ENCODE data around the gene PTGDS. TPM values are rescaled to one million over a fixed set of nuclear protein-coding genes. Genes with fewer than 3 reads are reported as not detected.

PTGDS gene
- total and polyA plus RNA-seq, 2 donors (not counting 1 experiment from before 2014, with no cell fraction given), result 0.13 TPM; not detected in 1

- Histone ChIP-seq H3K36me3 (replicated peaks in 1 of 2; ENCODE audit: control extremely low read depth in 1 of 2, control insufficient read depth in 1 of 2, extremely low read depth in 1 of 2, insufficient read depth in 2 of 2, low read length in 1 of 2) (peaks cover 0 to 17% of the 10 kb centered on the region in 2 experiments), H3K27me3 (replicated peaks in 1 of 4; ENCODE audit: control extremely low read depth in 1 of 4, control insufficient read depth in 3 of 4, insufficient read depth in 4 of 4, low read length in 3 of 4) (no peaks in the 10 kb centered on the region), H3K4me2 (replicated peaks; ENCODE audit: low read depth, low read length, poor library complexity, severe bottlenecking) (no peak overlapping the region), H3K9ac (ENCODE audit: low read length) (no peak overlapping the region), H3K27ac (ENCODE audit: low read length in 2 of 2) (no peak overlapping the region), H3K4me1 (ENCODE audit: control insufficient read depth in 2 of 2, insufficient read depth in 2 of 2, low read length in 2 of 2) (peaks cover 16 to 30% of the 10 kb centered on the region in 2 donors), H4K20me1 (ENCODE audit: control insufficient read depth, insufficient read depth, low read length, poor library complexity, severe bottlenecking) (peaks cover 27% of the 10 kb centered on the region), H3K4me3 (ENCODE audit: control extremely low read depth in 1 of 5, extremely low read depth in 1 of 5, insufficient read depth in 1 of 5, low read depth in 2 of 5, low read length in 4 of 5) (no peak overlapping the region), H3K79me2 (ENCODE audit: control insufficient read depth, insufficient read depth, low read length) (peaks cover 22% of the 10 kb centered on the region), H3K9me3 (ENCODE audit: control extremely low read depth in 1 of 3, control insufficient read depth in 2 of 3, insufficient read depth in 1 of 3, low read length in 2 of 3) (no peaks in the 10 kb centered on the region), H2AFZ (ENCODE audit: insufficient read depth, low read depth, low read length, poor library complexity, severe bottlenecking) (no peak overlapping the region)
- no peaks in the 10 kb centered on the region for H3K27me3 Mint-ChIP-seq
- H3K9me3 Mint-ChIP-seq (ENCODE audit: insufficient read depth), result no peaks in the 10 kb centered on the region
- DNase-seq, result no peak
- H3K4me3 Mint-ChIP-seq, result no peak overlapping the region
- H3K4me1 Mint-ChIP-seq, result peaks cover 14% of the 10 kb centered on the region
- ChIA-PET POLR2A (interaction anchor here (0.6 kb wide), 1 partner anchor 19 kb away, joined by 5 read pairs; no protein-coding TSS in a partner anchor), CTCF (interaction anchor here (0.9 to 2.7 kb wide), 3 partner anchors 79 to 140 kb away, joined by 3 to 39 read pairs (median 3); no protein-coding TSS in a partner anchor)
- intact Hi-C loops (cut with micrococcal nuclease), result no loop called here
- ATAC-seq (ENCODE audit: low read depth), result no peak
- no peak overlapping the region for H3K27ac Mint-ChIP-seq
- TF ChIP-seq CTCF (IDR thresholded peaks at IDR 0.05), result no peak
- no peak for TF ChIP-seq EZH2 (IDR thresholded peaks at IDR 0.05; ENCODE audit: borderline replicate concordance, insufficient read depth, low read depth, low read length, poor library complexity, severe bottlenecking)
- 91% methylated on average over 23 of the region's 27 CpGs for WGBS (ENCODE audit: insufficient coverage)
Measured at GRCh38 chr9:136946228-136947027, 30.9 kb upstream of the PTGDS start.

Measured in B cell (primary cell).